ENCODE measurements around the gene KCTD11. TPM values are rescaled to one million over a fixed set of nuclear protein-coding genes. Genes with fewer than 3 reads are reported as not detected.

The KCTD11 gene
- total RNA-seq, 1 experiment from 2014 or later, result 3.4 TPM

DNA sequence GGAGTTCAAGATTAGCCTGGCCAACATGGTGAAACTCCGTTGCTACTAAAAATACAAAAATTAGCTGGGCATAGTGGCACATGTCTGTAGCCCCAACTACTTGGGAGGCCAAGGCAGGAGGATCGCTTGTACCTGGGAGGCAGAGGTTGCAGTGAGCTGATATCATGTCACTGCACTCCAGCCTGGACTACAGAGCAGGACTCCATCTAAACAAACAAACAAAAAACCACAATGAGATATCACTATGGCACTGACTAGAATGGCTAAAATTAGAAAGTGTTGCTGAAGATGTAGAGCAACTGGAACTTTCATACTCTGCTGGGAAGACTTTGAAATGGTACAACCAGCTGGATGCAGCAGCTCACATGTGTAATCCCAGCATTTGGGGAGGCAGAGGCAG lies 22.4 kb downstream of the KCTD11 start:
- DNase-seq (ENCODE audit: low read depth), result no peak

GRCh38 chr17:7379134-7379533 lies 27.2 kb downstream of the KCTD11 start:
- DNase-seq (ENCODE audit: low read depth), result no peak

GRCh38 chr17:7380321-7380720 lies 28.4 kb downstream of the KCTD11 start:
- peak; percentile 74 for DNase-seq (ENCODE audit: low read depth)

DNA sequence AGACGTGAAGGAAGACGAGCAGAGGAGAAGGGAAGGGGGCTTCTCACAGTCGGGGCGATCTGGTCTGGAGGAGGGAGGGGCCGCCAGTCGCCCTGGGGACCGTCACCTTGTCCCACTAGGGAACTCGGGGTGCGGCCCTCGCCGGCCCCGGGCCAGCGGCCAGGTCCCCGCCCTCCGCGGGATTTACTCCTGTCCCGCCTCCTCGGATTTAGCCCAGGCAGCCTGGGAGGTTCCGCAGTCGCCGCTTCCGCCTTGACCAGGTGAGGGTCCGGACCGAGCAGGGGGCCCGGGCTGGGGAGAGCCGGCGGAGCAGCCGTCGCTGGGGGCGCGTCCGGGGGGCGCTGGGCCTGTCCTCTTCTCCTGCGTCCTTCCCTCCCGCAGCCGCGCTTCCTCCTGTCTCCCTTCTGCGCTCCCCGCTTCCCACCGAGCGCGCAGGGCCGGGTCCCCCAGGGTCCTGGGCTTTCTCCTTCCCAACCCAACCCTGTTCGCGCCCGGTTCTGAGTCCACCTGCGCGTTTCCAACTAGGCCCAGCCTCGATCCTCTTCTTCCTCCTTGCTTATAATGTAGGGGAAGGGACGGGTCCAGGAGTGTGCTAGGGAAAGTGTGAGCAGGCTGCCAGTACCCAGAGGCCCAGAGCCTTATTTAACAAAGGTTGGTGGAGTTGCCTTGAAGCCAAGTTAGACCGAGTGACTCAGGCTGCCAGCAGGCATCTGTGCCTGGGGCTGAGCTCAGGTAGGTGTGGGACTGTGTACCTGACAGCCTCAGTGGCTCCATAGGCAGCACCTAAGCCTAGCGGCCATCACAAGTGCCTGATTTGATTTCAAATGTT lies 29.1 kb downstream of the KCTD11 start, which contains the start of gene TNK1:
TNK1 (plus strand) TSS at position 235 of the 829 bp plus-strand sequence. CDS start 1,838 bp downstream, outside the sequence.
- DNase-seq (ENCODE audit: low read depth), result no peak

GRCh38 chr17:7382901-7383300 lies 30.9 kb downstream of the KCTD11 start:
- no peak for DNase-seq (ENCODE audit: low read depth)

DNA sequence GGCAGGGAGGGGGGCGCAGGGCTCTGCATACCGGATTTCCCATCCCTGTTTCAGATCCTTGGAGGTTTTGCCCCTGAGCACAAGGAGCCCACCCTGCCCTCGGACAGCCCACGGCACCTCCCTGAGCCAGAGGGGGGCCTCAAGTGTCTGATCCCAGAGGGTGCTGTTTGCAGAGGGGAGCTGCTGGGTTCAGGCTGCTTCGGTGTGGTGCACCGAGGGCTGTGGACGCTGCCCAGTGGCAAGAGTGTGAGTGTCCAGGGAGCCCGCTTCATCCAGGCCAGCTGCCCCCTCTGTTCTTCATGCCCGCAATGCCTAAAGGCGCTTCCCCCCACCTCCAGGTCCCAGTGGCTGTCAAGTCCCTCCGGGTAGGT lies 31.4 kb downstream of the KCTD11 start:
- no peak for DNase-seq (ENCODE audit: low read depth)

GRCh38 chr17:7383742-7384488 lies 32.0 kb downstream of the KCTD11 start:
- no peak for DNase-seq (ENCODE audit: low read depth)

GRCh38 chr17:7384489-7385081 lies 32.6 kb downstream of the KCTD11 start:
- DNase-seq (ENCODE audit: low read depth), result no peak

DNA sequence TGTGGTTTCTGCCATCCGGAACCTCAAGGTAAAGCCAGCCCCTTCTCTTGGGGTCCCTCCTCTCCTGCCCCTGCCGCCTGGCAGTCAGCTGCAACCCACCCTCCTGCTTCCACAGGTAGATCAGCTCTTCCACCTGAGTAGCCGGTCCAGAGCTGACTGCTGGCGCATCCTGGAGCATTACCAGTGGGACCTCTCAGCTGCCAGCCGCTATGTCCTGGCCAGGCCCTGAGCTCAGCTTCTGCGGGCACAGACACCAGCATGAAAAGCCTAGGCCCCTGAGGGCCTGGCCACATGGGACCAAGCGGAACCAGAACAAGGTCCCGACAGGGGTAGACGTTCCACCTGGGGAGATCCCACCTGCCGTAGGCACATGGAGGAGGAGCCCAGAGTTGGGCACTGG lies 36.9 kb downstream of the KCTD11 start:
- DNase-seq (ENCODE audit: low read depth), result no peak

DNA sequence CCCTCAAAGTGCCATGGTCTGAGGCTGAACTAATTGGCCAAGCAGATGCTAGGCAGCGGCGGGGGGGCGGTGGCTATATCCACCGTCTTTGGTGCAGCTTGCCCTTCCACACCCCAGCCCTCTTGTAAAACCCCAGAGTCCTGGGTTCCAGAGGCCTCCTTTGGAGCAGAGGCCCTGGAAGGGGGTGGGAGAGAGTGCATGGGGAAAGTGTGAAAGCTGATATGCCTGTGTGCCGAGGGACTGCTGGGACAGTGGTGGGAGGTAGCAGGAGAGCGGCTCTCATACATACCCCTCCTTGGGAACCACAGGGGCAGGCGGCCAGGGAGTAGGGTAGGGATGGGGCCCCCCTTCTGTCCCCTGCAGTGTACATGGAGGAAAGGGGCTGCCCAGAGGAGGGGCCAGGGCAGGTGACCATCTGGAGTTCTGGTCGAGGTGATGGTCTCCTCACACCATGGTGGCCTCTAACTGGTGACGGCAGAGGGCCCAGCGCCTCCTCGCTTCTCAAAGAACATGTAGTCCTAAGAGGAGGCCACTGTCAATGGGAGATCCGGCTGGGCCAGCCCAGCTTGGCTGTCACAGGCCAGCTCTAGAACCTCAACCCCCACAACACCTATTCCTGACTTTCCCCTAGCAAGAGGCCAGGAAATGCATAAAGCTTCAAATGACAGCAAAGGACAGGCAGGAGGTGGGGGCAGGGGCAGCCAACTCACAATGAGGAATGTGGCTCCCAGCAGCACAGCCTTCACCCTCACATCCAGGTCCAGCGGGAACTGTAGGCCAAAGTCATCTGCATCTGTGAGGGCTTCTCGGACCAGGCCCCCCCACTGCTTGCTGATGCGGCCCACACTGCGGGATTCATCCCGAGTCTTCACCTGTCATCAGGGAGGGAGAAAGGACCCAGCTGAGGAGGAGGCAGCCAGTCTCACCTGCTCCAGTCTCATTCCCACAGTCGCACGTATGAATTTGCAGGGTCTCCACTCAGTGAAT lies 38.3 kb downstream of the KCTD11 start:
- DNase-seq (ENCODE audit: low read depth), result no peak

GRCh38 chr17:7391307-7391706 lies 39.3 kb downstream of the KCTD11 start:
- no peak for DNase-seq (ENCODE audit: low read depth)

GRCh38 chr17:7392696-7393612 lies 41.0 kb downstream of the KCTD11 start:
- DNase-seq (ENCODE audit: low read depth), result no peak

- peak; percentile 14 for DNase-seq (ENCODE audit: low read depth)
Measured at GRCh38 chr17:7393613-7394451, 41.9 kb downstream of the KCTD11 start.

DNA sequence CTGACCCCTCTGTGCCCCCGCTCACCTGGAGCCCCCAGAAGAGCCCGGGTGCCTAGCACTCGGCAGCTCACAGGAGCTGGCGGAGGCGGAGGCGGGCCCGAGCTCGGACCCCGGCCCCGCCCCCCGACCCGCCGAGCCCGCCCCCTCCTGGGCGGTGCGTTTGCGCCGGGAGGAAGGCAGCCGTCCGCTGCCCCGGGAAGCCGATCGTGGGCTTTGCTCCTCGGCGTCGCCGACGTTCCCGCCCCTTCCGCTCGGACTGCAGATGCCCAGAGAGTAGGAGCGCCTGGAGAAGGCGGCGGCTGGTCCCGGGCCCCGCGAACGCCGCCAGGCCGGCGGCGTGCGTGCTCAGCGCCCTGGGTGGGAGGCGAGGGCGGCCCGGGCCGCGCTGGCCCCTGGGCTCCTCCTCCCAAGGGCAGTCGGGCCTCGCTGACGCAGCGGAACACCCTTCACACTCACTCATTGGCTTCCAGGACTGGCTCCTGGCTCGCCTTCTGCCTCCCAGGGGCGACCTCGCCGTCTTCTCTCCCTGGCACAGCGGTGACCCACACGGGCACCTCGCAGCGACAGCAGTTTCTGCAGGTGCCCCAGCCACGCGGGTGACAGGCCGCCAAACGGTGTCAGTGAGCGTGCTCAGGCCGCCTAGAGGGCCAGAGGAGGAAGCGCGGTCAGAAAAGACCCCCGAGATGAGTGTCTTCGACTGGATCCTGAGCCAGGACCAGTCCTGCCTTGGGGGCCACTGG lies 42.7 kb downstream of the KCTD11 start, which contains the start of gene PLSCR3:
PLSCR3 (minus strand) TSS at position 74 of the 740 bp plus-strand sequence. CDS start 415 bp downstream, outside the sequence.
- DNase-seq (ENCODE audit: low read depth), result peak; percentile 88

DNA sequence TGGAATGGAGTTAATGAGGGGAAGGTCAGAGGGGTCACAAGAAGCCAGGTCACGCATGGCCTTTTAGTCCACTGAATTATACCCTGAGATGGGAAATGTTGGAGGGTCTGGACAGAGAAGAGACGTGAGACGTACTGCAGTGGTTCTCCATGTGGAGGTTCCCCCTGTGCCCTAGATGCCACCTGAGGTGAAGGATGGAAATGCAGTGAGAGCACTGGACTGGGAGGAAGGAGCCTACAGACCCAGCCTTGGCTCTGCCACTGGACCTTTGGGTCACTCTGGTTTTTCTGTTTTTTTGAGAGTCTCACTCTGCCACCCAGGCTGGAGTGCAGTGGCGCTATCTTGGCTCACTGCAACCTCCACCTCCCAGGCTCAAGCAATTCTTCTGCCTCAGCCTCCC lies 44.2 kb downstream of the KCTD11 start:
- DNase-seq (ENCODE audit: low read depth), result no peak

- DNase-seq (ENCODE audit: low read depth), result no peak
Measured at GRCh38 chr17:7398612-7399011, 46.6 kb downstream of the KCTD11 start.

GRCh38 chr17:7403043-7403726 lies 51.2 kb downstream of the KCTD11 start:
- no peak for DNase-seq (ENCODE audit: low read depth)

DNA sequence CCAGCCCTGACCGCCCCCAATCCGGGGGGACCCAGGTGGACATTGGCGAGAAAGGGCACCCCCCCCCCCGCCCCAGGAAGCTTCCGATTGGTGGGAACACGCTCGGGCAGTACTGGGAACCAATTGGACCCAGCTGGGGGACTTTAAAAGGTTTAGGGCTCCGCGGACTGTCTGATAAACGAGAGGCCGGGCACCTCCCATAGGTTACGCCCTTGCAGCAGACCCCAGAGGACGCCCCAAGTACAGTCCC lies 51.7 kb downstream of the KCTD11 start:
- peak; percentile 74 for DNase-seq (ENCODE audit: low read depth)
